Endothelial cell of umbilical vein (primary cell): ENCODE data around the gene PIK3CB. TPM values are rescaled to one million over a fixed set of nuclear protein-coding genes. Genes with fewer than 3 reads are reported as not detected.

ENCODE experiments used
- BruUV-seq: library from RNA; stranded (reverse); fragments of 400-500 nt; replicated peaks from 2 replicates; lab custom pipeline; 2021; lab: Mats Ljungman, UMichigan
- CTCF ChIA-PET: fragments of 300-600, 350-600 bp; sonication (Branson Sonifier 250); formaldehyde crosslinking; loops from one replicate; lab custom pipeline; 2021; ENCODE audit warnings: antibody characterized with exemption, inconsistent platforms; lab: Charles Lee
- POLR2A ChIA-PET: fragments of 300-600, 350-600 bp; sonication (Branson Sonifier 250); formaldehyde crosslinking; loops from one replicate; lab custom pipeline; 2021; ENCODE audit warnings: antibody characterized with exemption, inconsistent platforms; lab: Charles Lee
- DNase-seq: peaks from one replicate; pipeline ENCODE4 v3.0.0-alpha.2; 2011; ENCODE audit warnings: low read depth, low spot score
- FAIRE-seq: peaks from 2 replicates; lab custom pipeline; 2011; peaks lifted over from hg19 to GRCh38; lab: Jason Lieb, UNC
- H2AFZ ChIP-seq: 2 replicates; pipeline ENCODE4 v1.6.0; 2012; ENCODE audit warnings: low read depth, low read length, control low read depth, inconsistent platforms
- H3K27ac ChIP-seq: 2 replicates; pipeline ENCODE4 v1.5.1; 2011; ENCODE audit warnings: low read depth, mild to moderate bottlenecking, control low read depth, low read length, moderate library complexity; ENCODE audit not compliant: insufficient read depth
- H3K27me3 ChIP-seq, 2 experiments: 2 replicates each; pipeline versions ENCODE4 v1.6.0 to v1.6.1; 2011; ENCODE audit warnings: low read length in 2 of 2, mixed read lengths in 1 of 2; ENCODE audit not compliant: control insufficient read depth in 2 of 2, insufficient read depth in 2 of 2
- H3K36me3 ChIP-seq, 2 experiments: 2 replicates in 1 of 2; 3 replicates in 1 of 2; pipeline ENCODE4 v1.5.1; 2011; ENCODE audit warnings: low read length in 2 of 2, mild to moderate bottlenecking in 1 of 2, moderate library complexity in 1 of 2; ENCODE audit not compliant: control insufficient read depth in 2 of 2, insufficient read depth in 2 of 2; ENCODE audit errors: extremely low read depth in 1 of 2
- H3K4me1 ChIP-seq: 3 replicates; pipeline ENCODE4 v1.5.1; 2011; ENCODE audit warnings: mild to moderate bottlenecking, low read length; ENCODE audit not compliant: control insufficient read depth, insufficient read depth; ENCODE audit errors: extremely low read depth
- H3K4me2 ChIP-seq: 2 replicates; pipeline ENCODE4 v1.6.1; 2011; ENCODE audit warnings: low read length, control low read depth, mixed read lengths; ENCODE audit not compliant: insufficient read depth
- H3K4me3 ChIP-seq, 3 experiments: fragments of 200-600 bp in 1 of 3; sonication (generic), shearing (Covaris generic) in 1 of 3; replicated peaks in 1 of 3; 2 replicates each; pipeline ENCODE4 v1.5.1; 2011 to 2016; ENCODE audit warnings: control low read depth in 3 of 3, low read length in 3 of 3, mild to moderate bottlenecking in 2 of 3, inconsistent platforms in 1 of 3, low read depth in 1 of 3, moderate library complexity in 1 of 3; ENCODE audit not compliant: insufficient read depth in 1 of 3
- H3K79me2 ChIP-seq: 2 replicates; pipeline ENCODE4 v1.6.0; 2012; ENCODE audit warnings: low read length, inconsistent platforms; ENCODE audit not compliant: control insufficient read depth, insufficient read depth
- H3K9ac ChIP-seq: replicated peaks from 2 replicates; pipeline ENCODE3; 2011; ENCODE audit warnings: low read length, control low read depth; ENCODE audit not compliant: insufficient read depth; ENCODE audit errors: extremely low read depth
- H3K9me1 ChIP-seq: replicated peaks from 3 replicates; pipeline ENCODE4 v1.6.0; 2011; ENCODE audit warnings: mild to moderate bottlenecking, low read length; ENCODE audit not compliant: control insufficient read depth, insufficient read depth; ENCODE audit errors: extremely low read depth
- H3K9me3 ChIP-seq: replicated peaks from 2 replicates; pipeline ENCODE4 v1.5.1; 2012; ENCODE audit warnings: low read length, inconsistent platforms; ENCODE audit not compliant: control insufficient read depth, insufficient read depth
- H4K20me1 ChIP-seq: replicated peaks from 2 replicates; pipeline ENCODE3; 2011; ENCODE audit warnings: mild to moderate bottlenecking, low read length; ENCODE audit not compliant: control insufficient read depth, insufficient read depth; ENCODE audit errors: extremely low read depth
- EZH2 ChIP-seq: IDR thresholded peaks from 2 replicates; pipeline ENCODE4 v1.6.1; 2012; ENCODE audit warnings: borderline replicate concordance, low read depth, mild to moderate bottlenecking, moderate library complexity, low read length, inconsistent platforms; ENCODE audit not compliant: severe bottlenecking
- FOS ChIP-seq: IDR thresholded peaks from 2 replicates; pipeline ENCODE4 v1.6.1; 2011; ENCODE audit warnings: mild to moderate bottlenecking, low read length, moderate library complexity, borderline replicate concordance; ENCODE audit not compliant: insufficient read depth
- GATA2 ChIP-seq: IDR thresholded peaks from 2 replicates; pipeline ENCODE4 v1.7.0; 2011; ENCODE audit warnings: low read depth, mild to moderate bottlenecking, moderate library complexity, mixed read lengths, low read length; ENCODE audit not compliant: insufficient read length, insufficient read depth
- JUN ChIP-seq: IDR thresholded peaks from 2 replicates; pipeline ENCODE4 v1.6.1; 2011; ENCODE audit warnings: borderline replicate concordance, low read depth; ENCODE audit not compliant: insufficient read length, insufficient read depth
- dilution Hi-C: fragments of 300-500 bp; cut with MboI; formaldehyde crosslinking; loops from one replicate; pipeline ENCODE4 v1.15.0; 2019; ENCODE audit warnings: low sequenced_read_pairs; ENCODE audit not compliant: extremely low pct_ligation_motif_present
- intact Hi-C: fragments of 100-400 bp; cut with micrococcal nuclease; formaldehyde crosslinking; loops from one replicate; pipeline ENCODE4 v1.10.0; 2022
- polyA plus RNA-seq, 4 experiments: library from polyadenylated mRNA; depleted of rRNA in 3 of 4; stranded (reverse) in 3 of 4; unstranded in 1 of 4; fragments of >200 nt; gene quantifications; 2 replicates each; pipeline versions ENCODE4 v1.2.1 to v1.2.3, GENCODE V29; 2011 to 2012; ENCODE audit warnings: missing spikeins in 1 of 4
- total RNA-seq: library from RNA; stranded (reverse); gene quantifications from 2 replicates; pipeline ENCODE4 v1.2.3, GENCODE V29; 2021
- TF ChIP-seq, protein P1 (sequence below), 2 donors: IDR thresholded peaks; 1 replicate in 1 of 2; 2 replicates in 1 of 2; pipeline ENCODE4 v1.5.1; 2011; ENCODE audit warnings: low read length in 2 of 2, mild to moderate bottlenecking in 2 of 2, moderate library complexity in 2 of 2, control low read depth in 1 of 2, inconsistent platforms in 1 of 2, low read depth in 1 of 2; ENCODE audit not compliant: insufficient read depth in 1 of 2; ENCODE audit errors: extremely low read depth in 1 of 2
- TF ChIP-seq, protein P2 (sequence below): IDR thresholded peaks from 2 replicates; pipeline ENCODE4 v1.6.1; 2011; ENCODE audit not compliant: insufficient read depth, insufficient read length

PIK3CB gene
- total and polyA plus RNA-seq, 2 donors (not counting 3 experiments of a cell fraction or from before 2014, with no cell fraction given): 9.0 to 29.8 TPM

DNA sequence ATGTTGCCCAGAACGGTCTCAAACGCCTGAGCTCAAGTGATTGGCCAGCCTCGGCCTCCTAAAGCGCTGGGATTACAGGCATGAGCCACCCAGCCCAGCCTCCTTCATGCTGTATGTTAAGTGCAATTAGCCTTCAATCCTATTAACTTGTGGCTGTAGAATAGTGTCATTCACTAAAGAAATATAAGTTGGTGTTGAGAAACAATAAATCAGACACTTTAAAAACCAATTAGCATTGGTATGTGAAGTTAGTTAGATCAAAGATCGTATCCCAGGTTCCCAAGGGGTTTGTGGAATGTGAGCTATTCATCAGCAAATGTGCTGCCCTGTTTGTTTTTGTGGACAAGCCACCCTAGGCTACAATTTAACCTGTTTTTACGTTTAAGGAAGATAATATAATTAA, 11.0 kb upstream of the PIK3CB start:
- ChIA-PET POLR2A (no interaction called here), CTCF (interaction anchor here (1.6 kb wide), 1 partner anchor 70 kb away, joined by 7 read pairs; no protein-coding TSS in a partner anchor)
- H3K4me2 ChIP-seq: no peak overlapping the region
- DNase-seq: no peak
- intact Hi-C loops (no loop called here), dilution Hi-C loops (no loop called here)
- H3K9me1 ChIP-seq: no peaks in the 10 kb centered on the region
- no peak overlapping the region for H3K27ac ChIP-seq
- H2AFZ ChIP-seq: no peak overlapping the region
- H3K4me3 ChIP-seq: no peak overlapping the region
- peaks cover 4% of the 10 kb centered on the region for H3K4me1 ChIP-seq
- H3K36me3 ChIP-seq: no peaks in the 10 kb centered on the region
- no TSS peak for BruUV-seq
- no peaks in the 10 kb centered on the region for H3K9me3 ChIP-seq
- no peaks in the 10 kb centered on the region for H3K27me3 ChIP-seq
- FAIRE-seq: peak; percentile 24
- no peak overlapping the region for H3K9ac ChIP-seq
- TF ChIP-seq, protein P1, sequence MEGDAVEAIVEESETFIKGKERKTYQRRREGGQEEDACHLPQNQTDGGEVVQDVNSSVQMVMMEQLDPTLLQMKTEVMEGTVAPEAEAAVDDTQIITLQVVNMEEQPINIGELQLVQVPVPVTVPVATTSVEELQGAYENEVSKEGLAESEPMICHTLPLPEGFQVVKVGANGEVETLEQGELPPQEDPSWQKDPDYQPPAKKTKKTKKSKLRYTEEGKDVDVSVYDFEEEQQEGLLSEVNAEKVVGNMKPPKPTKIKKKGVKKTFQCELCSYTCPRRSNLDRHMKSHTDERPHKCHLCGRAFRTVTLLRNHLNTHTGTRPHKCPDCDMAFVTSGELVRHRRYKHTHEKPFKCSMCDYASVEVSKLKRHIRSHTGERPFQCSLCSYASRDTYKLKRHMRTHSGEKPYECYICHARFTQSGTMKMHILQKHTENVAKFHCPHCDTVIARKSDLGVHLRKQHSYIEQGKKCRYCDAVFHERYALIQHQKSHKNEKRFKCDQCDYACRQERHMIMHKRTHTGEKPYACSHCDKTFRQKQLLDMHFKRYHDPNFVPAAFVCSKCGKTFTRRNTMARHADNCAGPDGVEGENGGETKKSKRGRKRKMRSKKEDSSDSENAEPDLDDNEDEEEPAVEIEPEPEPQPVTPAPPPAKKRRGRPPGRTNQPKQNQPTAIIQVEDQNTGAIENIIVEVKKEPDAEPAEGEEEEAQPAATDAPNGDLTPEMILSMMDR (IDR thresholded peaks at IDR 0.05; ENCODE audit: extremely low read depth in 1 of 2, insufficient read depth in 1 of 2, low read depth in 1 of 2, low read length in 2 of 2): no peak
- no peak for TF ChIP-seq GATA2
- TF ChIP-seq, protein P2, sequence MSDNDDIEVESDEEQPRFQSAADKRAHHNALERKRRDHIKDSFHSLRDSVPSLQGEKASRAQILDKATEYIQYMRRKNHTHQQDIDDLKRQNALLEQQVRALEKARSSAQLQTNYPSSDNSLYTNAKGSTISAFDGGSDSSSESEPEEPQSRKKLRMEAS: no peak
- TF ChIP-seq JUN: no peak
- H3K79me2 ChIP-seq: no peaks in the 10 kb centered on the region
- no peaks in the 10 kb centered on the region for H4K20me1 ChIP-seq

DNA sequence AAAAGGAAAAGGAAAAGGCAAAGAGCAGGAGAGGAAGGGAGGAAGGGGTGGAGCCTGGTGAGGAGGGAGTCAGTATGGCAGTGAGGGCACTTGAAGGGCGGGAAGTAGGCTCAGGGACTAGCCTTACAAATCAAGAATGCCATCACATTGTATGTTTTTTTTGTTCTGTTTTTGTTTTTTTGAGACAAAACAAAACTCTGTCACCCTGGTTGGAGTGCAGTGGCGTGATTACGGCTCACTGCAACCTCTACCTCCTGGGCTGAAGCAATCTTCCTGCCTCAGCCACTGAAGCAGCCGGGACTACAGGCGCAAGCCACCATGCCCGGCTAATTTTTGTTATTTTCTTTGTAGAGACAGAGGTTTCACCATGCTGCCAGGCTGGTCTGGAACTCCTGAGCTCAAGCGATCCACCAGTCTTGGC, 10.5 kb upstream of the PIK3CB start:
- BruUV-seq: no TSS peak
- Histone ChIP-seq H3K9me1 (no peaks in the 10 kb centered on the region), H3K4me3 (no peak overlapping the region), H3K4me1 (peaks cover 4% of the 10 kb centered on the region), H2AFZ (peak overlapping the region; percentile 97), H3K27me3 (no peaks in the 10 kb centered on the region), H3K27ac (no peak overlapping the region), H4K20me1 (no peaks in the 10 kb centered on the region), H3K9ac (peak overlapping the region; percentile 37), H3K36me3 (no peaks in the 10 kb centered on the region), H3K4me2 (peak overlapping the region; percentile 55), H3K9me3 (no peaks in the 10 kb centered on the region), H3K79me2 (no peaks in the 10 kb centered on the region)
- dilution Hi-C loops (no loop called here), intact Hi-C loops (no loop called here)
- POLR2A ChIA-PET: no interaction called here
- CTCF ChIA-PET: interaction anchor here (1.6 kb wide), 1 partner anchor 70 kb away, joined by 7 read pairs; no protein-coding TSS in a partner anchor
- FAIRE-seq (peak; percentile 64), DNase-seq (peak; percentile 46)
- TF ChIP-seq, protein P2: no peak
- TF ChIP-seq GATA2 (no peak), EZH2 (no peak), FOS (no peak), JUN (no peak)
- TF ChIP-seq, protein P1 (IDR thresholded peaks at IDR 0.05; ENCODE audit: extremely low read depth in 1 of 2, insufficient read depth in 1 of 2, low read depth in 1 of 2, low read length in 2 of 2): no peak
